K562 (cell line): ENCODE results near the gene SRCAP. TPM values are rescaled to one million over a fixed set of nuclear protein-coding genes. Genes with fewer than 3 reads are reported as not detected.

Experiments
- COPS2 ChIP-seq: fragments of 450-650 bp; conservative IDR thresholded peaks from 2 replicates; pipeline ENCODE4 v1.6.1; 2016; ENCODE audit warnings: mild to moderate bottlenecking, moderate library complexity
- DNMT1 ChIP-seq: fragments of 450-650 bp; IDR thresholded peaks from 2 replicates; pipeline ENCODE4 v1.6.1; 2016; ENCODE audit warnings: antibody characterized with exemption, mild to moderate bottlenecking
- FOXA3 ChIP-seq, 2 experiments: fragments of 450-650 bp in 1 of 2; sonication (generic) in 1 of 2; formaldehyde crosslinking; IDR thresholded peaks in 1 of 2; conservative IDR thresholded peaks in 1 of 2; 2 replicates each; pipeline versions ENCODE4 v1.4.0 to v1.8.0; 2020 to 2022; ENCODE audit warnings: mild to moderate bottlenecking in 2 of 2, missing genetic modification reagents in 1 of 2
- MAFF ChIP-seq: IDR thresholded peaks from 2 replicates; pipeline ENCODE4 v1.6.1; 2012; ENCODE audit warnings: low read length, improper control_type of control experiment
- NFATC3 ChIP-seq: fragments of 450-650 bp; IDR thresholded peaks from 2 replicates; pipeline ENCODE4 v1.6.1; 2017; ENCODE audit warnings: mild to moderate bottlenecking
- PHB2 ChIP-seq: fragments of 450-650 bp; IDR thresholded peaks from 2 replicates; pipeline ENCODE4 v1.6.1; 2017; ENCODE audit warnings: low read depth
- PPARD ChIP-seq: fragments of 250-450 bp; sonication (Bioruptor Pico); IDR thresholded peaks from 2 replicates; pipeline ENCODE4 v1.8.0; 2022; ENCODE audit warnings: inconsistent platforms, mild to moderate bottlenecking, moderate library complexity
- PRMT5 ChIP-seq: sonication (generic); formaldehyde crosslinking; IDR thresholded peaks from 2 replicates; pipeline ENCODE4 v1.5.0; 2020; ENCODE audit warnings: missing genetic modification reagents
- RAD21 ChIP-seq, 2 experiments: fragments of 250-450 bp in 1 of 2; fragments of 450-650 bp in 1 of 2; sonication (Bioruptor Pico) in 1 of 2; formaldehyde crosslinking in 1 of 2; IDR thresholded peaks in 1 of 2; conservative IDR thresholded peaks in 1 of 2; 2 replicates each; pipeline versions ENCODE4 v1.4.0 to v1.8.0; 2020 to 2022; ENCODE audit warnings: mild to moderate bottlenecking in 2 of 2, moderate library complexity in 1 of 2
- SAFB ChIP-seq: fragments of 200-400 bp; formaldehyde crosslinking; IDR thresholded peaks from 2 replicates; pipeline ENCODE4 v1.6.1; 2017; ENCODE audit warnings: low read depth, low read length, borderline replicate concordance
- SREBF1 ChIP-seq: fragments of 150-350 bp; IDR thresholded peaks from 2 replicates; pipeline ENCODE4 v1.6.1; 2014; ENCODE audit warnings: antibody characterized with exemption, low read depth, low read length, borderline replicate concordance
- TEAD1 ChIP-seq, 2 experiments: fragments of 450-650 bp in 1 of 2; sonication (generic) in 1 of 2; formaldehyde crosslinking; IDR thresholded peaks; 2 replicates each; pipeline versions ENCODE4 v1.4.0 to v1.8.0; 2020 to 2022; ENCODE audit warnings: mild to moderate bottlenecking in 2 of 2, missing genetic modification reagents in 1 of 2
- ZEB2 ChIP-seq: fragments of 450-650 bp; IDR thresholded peaks from 2 replicates; pipeline ENCODE4 v1.6.1; 2016
- ZNF3 ChIP-seq: fragments of 250-450 bp; sonication (Bioruptor Pico); IDR thresholded peaks from 2 replicates; pipeline ENCODE4 v1.5.0; 2021; ENCODE audit warnings: mild to moderate bottlenecking, moderate library complexity
- ZNF318 ChIP-seq, 2 experiments: fragments of 450-650 bp; IDR thresholded peaks; 2 replicates each; pipeline ENCODE4 v1.6.1; 2016; ENCODE audit warnings: mild to moderate bottlenecking in 2 of 2, borderline replicate concordance in 1 of 2, low read depth in 1 of 2, moderate library complexity in 1 of 2
- ZNF561 ChIP-seq: fragments of 450-650 bp; formaldehyde crosslinking; conservative IDR thresholded peaks from 2 replicates; pipeline ENCODE4 v1.4.0; 2020; ENCODE audit warnings: mild to moderate bottlenecking, moderate library complexity
- ZNF76 ChIP-seq: fragments of 250-450 bp; sonication (Bioruptor Pico); IDR thresholded peaks from 2 replicates; pipeline ENCODE4 v1.4.0; 2020; ENCODE audit warnings: mild to moderate bottlenecking, moderate library complexity, borderline replicate concordance
- ZNF778 ChIP-seq: fragments of 450-650 bp; formaldehyde crosslinking; IDR thresholded peaks from 2 replicates; pipeline ENCODE4 v1.4.0; 2020; ENCODE audit warnings: mild to moderate bottlenecking, moderate library complexity
- polyA plus RNA-seq, 8 experiments: library from polyadenylated mRNA; depleted of rRNA in 4 of 8; stranded (reverse) in 5 of 8; unstranded in 3 of 8; fragments of >200 nt; fragmentation: Nextera tagmentation in 2 of 8; fragmentation: Illumina TruSeq in 1 of 8; extraction: Ambion mirVana in 2 of 8; extraction: Trizol in 1 of 8; gene quantifications; 2 replicates each; pipeline versions ENCODE4 v1.2.1 to v1.2.3, GENCODE V29; 2011 to 2014; ENCODE audit warnings: inconsistent platforms in 1 of 8, missing spikeins in 1 of 8
- total RNA-seq, 7 experiments: library from RNA; depleted of rRNA in 6 of 7; stranded (reverse); fragments of >200 nt in 6 of 7; fragmentation: Illumina TruSeq in 2 of 7; extraction: Trizol in 2 of 7; gene quantifications; 2 replicates each; pipeline versions ENCODE4 v1.2.1 to v1.2.3, GENCODE V29; 2011 to 2021; ENCODE audit warnings: low replicate concordance in 1 of 7
- TF ChIP-seq, protein P1 (sequence below): fragments of 250-450 bp; sonication (Bioruptor Pico); IDR thresholded peaks from 2 replicates; pipeline ENCODE4 v1.8.0; 2022; ENCODE audit warnings: moderate library complexity, mild to moderate bottlenecking, inconsistent platforms

Gene SRCAP
- total and polyA plus RNA-seq, 9 of the 15 experiments (the other 6 are each of a cell fraction or from before 2014, with no cell fraction given), result 0.21 to 62.6 (median 5.8) TPM

DNA sequence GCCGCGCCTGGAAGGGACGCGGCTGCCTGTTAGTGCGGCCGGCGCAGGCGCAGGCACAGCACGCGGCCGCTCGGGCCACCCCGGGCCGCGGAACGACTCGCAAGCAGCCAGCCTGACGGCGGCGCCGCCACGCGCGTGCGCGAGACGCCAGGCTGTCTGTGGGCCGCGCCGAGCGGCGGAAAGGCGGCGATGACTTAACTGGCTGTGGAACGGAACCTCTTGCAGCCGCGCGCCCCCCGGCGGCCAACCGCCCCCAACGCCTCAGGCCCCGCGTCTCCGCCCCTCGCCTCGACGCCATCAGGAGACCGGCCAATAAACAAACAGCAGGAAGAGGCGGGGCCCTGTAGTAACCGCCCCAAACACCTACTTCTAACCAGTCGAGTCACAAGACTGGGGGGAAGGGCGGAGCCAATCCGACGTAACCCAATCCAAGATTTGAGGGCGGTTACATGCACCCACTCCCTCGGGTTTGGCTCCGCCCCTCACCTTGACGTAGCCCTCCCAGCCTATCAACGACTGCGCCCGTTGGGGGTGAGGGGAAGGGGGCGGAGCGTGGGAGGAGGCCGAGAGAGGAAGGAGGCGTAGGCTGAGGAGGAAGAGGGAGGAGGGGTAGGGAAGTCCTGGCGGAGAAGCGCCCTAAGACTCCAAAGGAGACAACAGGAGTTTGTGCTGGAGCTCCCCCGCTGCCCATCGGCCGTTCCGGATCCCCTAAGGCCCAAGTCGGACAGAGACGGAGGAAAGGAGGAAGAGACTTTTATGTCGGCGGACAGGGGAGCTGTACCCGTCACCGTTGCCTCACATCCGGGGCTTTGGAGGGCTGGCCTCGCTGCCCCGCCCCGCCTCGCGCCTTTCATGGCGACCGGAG is 40.9 kb upstream of the SRCAP start, which contains the start of gene FBRS (continued):
- TF ChIP-seq RAD21 (CRISPR knock-in tag; conservative IDR thresholded peaks at IDR 0.05 in 1 of 2, IDR thresholded peaks at IDR 0.05 in 1 of 2) (peak; percentile 78 to 82), SAFB (peak; percentile 100), ZNF561 (CRISPR knock-in tag) (no peak), ZEB2 (no peak), COPS2 (no peak), ZNF778 (no peak), ZNF76 (no peak), SREBF1 (no peak), MAFF (no peak), NFATC3 (no peak), PHB2 (no peak), PRMT5 (no peak), ZNF318 (IDR thresholded peaks at IDR 0.05; ENCODE audit: borderline replicate concordance in 1 of 2, low read depth in 1 of 2) (no peak), TEAD1 (CRISPR knock-in tag; IDR thresholded peaks at IDR 0.05) (peak in 1 of 2 experiments; percentile 18; a peak in 1 of 4 replicates), DNMT1 (peak; percentile 63; the same call in 1 of the 2 replicates), PPARD (no peak), FOXA3 (CRISPR knock-in tag; conservative IDR thresholded peaks at IDR 0.05 in 1 of 2, IDR thresholded peaks at IDR 0.05 in 1 of 2) (peak in 1 of 2 experiments; percentile 73; a peak in 1 of 4 replicates), ZNF3 (CRISPR knock-in tag) (no peak)
- TF ChIP-seq, protein P1, sequence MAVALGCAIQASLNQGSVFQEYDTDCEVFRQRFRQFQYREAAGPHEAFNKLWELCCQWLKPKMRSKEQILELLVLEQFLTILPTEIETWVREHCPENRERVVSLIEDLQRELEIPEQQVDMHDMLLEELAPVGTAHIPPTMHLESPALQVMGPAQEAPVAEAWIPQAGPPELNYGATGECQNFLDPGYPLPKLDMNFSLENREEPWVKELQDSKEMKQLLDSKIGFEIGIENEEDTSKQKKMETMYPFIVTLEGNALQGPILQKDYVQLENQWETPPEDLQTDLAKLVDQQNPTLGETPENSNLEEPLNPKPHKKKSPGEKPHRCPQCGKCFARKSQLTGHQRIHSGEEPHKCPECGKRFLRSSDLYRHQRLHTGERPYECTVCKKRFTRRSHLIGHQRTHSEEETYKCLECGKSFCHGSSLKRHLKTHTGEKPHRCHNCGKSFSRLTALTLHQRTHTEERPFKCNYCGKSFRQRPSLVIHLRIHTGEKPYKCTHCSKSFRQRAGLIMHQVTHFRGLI, result no peak
